TTC549 (cell line): ENCODE measurements around the gene BICRAL.
A peak's percentile ranks its signal among the peaks of the same experiment; 100 is the strongest.
"Not testable (repeated sequence)": the region's sequence is repeated elsewhere in the genome, so short reads cannot be mapped to it uniquely, and the experiment has no call there.

ENCODE experiments used
- FAIRE-seq: peaks from 2 replicates; lab custom pipeline; 2012; peaks lifted over from hg19 to GRCh38; lab: Jason Lieb, UNC

Gene BICRAL

GRCh38 chr6:42894041-42894828 lies 112.4 kb downstream of the BICRAL start:
- not testable (repeated sequence) for FAIRE-seq

DNA sequence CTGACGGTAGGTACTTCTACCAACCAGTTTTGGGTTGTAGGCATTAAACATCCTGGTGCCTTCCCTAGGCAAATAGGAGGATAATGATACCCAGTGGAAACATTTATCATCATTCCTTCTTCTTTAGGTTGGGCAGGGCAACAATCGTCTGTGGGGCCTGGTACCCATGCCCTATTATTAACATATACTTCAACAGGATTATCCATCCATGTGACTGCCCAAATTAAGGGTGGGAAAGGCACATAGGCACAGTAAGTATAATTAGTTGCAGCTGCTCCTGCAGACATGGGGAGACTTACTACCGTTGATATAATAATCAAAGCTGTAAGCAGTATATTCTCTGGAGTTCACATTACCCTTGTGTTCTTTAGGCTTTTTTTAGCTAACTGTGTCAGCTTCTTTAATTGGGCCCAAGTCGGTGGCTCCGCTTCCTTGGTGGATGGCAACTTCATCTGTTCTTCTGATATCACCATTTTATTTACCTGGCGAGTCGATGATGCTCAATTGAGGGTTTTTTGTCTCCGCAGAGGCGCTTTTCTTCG lies 114.4 kb downstream of the BICRAL start:
- FAIRE-seq: no peak

GRCh38 chr6:42898891-42899361 lies 117.1 kb downstream of the BICRAL start:
- FAIRE-seq: peak; percentile 36

DNA sequence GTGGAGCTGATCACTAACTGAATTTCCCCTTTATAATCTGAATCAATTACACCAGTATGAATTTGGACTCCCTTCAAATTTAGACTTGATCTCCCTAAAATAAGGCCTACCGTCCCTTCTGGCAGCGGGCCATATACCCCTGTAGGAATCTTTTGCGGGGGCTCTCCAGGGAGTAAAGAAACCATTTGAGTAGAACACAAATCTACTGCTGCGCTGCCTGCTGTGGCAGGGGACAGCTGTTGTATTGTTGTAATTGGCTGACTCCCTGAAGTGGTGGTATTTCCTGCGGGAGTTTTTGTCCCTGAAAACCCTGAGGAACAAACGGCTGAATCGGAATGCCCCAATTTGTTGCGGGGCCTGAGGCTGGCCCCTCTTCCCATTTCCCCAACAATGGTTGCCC lies 118.0 kb downstream of the BICRAL start:
- FAIRE-seq: no peak

GRCh38 chr6:42901538-42901957 lies 119.7 kb downstream of the BICRAL start:
- no peak for FAIRE-seq

DNA sequence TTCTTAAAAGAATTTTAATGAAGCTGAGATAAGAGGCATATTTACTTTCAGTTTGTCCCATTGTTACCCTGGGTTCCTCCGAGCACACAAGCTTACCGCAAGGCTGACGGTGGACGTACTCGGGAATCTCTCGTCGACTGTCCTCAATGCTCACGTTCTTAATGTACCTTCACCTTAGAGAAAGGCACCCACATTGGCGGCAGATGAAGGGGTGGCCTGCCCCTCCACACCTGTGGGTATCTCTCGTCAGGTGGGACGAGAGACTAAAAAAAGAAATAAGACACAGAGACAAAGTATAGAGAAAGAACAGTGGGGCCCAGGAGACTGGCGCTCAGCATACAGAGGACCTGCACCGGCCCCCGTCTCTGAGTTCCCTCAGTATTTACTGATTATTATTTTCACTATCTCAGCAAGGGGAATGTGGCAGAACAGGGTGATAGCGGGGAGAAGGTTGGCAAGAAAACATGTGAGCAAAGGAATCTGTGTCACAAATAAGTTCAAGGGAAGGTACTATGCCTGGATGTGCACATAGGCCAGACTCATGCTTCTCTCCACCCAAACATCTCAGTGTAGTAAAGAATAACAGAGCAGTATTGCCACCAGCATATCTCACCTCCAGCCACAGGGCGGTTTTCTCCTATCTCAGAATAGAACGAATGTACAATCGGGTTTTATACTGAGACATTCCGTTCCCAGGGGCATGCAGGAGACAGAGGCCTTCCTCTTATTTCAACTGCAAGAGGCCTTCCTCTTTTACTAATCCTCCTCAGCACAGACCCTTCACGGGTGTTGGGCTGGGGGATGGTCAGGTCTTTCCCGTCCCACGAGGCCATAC lies 120.8 kb downstream of the BICRAL start:
- not testable (repeated sequence) for FAIRE-seq

GRCh38 chr6:42904467-42904866 lies 122.6 kb downstream of the BICRAL start:
- FAIRE-seq: no peak

DNA sequence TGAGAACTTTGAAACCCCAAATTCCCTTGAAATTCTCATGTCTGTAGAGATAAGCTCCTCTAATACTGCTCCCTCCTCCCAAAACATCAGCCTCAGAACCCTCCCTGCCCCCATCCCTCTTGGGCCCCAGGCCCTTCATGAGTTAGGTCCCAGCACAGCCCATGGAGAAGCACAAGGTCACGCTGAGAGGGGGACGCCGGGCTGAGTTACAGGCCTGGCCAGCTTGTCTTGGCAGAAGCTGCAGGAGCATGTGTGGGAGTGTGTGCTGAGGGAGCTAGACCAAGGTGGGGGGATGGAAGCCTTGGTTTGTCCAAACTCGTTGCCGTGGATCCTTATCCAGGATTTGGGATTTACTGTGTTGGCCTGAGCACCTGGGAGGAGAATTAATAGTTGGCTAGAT lies 125.5 kb downstream of the BICRAL start:
- FAIRE-seq: no peak

GRCh38 chr6:42909835-42910234 lies 128.0 kb downstream of the BICRAL start:
- FAIRE-seq: no peak

- FAIRE-seq: no peak
Measured at GRCh38 chr6:42911171-42912021, 129.5 kb downstream of the BICRAL start.

DNA sequence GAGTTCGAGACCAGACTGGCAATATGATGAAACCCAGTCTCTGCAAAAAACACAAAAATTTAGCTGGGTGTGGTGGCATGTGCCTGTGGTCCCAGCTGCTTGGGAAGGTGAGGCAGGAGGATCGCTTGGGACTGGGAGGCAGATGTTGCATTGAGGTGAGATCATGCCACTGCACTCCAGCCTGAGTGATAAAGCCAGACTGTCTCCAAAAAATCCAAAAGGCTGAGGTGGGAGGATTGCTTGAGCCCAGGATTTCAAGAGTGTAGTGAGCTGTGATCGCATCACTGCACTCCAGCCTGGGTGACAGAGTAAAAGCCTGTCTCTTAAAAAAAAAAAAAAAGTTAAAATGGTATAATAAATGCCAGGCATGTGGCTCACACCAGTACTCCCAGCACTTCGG lies 132.7 kb downstream of the BICRAL start:
- no peak for FAIRE-seq

GRCh38 chr6:42915732-42916131 lies 133.9 kb downstream of the BICRAL start, which contains the start of gene PTCRA:
TSS of gene PTCRA (plus strand) at chr6:42916053. CDS start at chr6:42916070, 17 bp downstream.
- no peak for FAIRE-seq

DNA sequence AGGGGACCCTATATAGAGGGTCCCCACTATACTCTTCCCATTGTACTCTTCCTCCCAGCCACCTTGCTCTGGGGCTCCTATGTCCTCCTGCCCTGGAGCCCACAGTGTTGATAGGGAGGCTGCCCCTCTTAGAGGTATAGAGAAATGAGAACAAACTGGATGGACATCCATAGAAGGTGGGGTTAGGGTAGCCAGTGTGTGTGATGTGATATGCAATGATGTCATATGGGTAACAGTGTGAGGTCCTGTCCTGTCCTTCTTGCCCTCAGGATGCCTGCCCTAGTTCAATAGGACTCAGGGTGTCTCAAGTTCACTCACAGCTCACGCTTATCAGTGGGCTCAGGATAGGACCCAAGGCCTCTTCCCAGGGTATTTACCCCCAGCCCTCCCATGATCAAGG lies 134.4 kb downstream of the BICRAL start:
- no peak for FAIRE-seq
